Keratinocyte (primary cell): ENCODE results near the gene GKN1. TPM values are rescaled to one million over a fixed set of nuclear protein-coding genes. Genes with fewer than 3 reads are reported as not detected.

ENCODE experiments used
- DNase-seq: peaks from one replicate; pipeline ENCODE4 v3.0.0-alpha.2; 2011; ENCODE audit warnings: low read depth, missing footprints, low spot score
- FAIRE-seq: peaks from 2 replicates; lab custom pipeline; 2011; peaks lifted over from hg19 to GRCh38; lab: Jason Lieb, UNC
- H2AFZ ChIP-seq: 2 replicates; pipeline ENCODE4 v1.6.0; 2012; ENCODE audit warnings: low read length, control low read depth, inconsistent platforms; ENCODE audit not compliant: control insufficient read depth
- H3K27ac ChIP-seq: 2 replicates; pipeline ENCODE4 v1.5.1; 2011; ENCODE audit warnings: low read length; ENCODE audit not compliant: control insufficient read depth, insufficient read depth
- H3K27me3 ChIP-seq: 3 replicates; pipeline ENCODE4 v1.6.0; 2011; ENCODE audit warnings: low read length; ENCODE audit not compliant: control insufficient read depth, insufficient read depth; ENCODE audit errors: extremely low read depth
- H3K36me3 ChIP-seq, 2 experiments: 2 replicates in 1 of 2; 3 replicates in 1 of 2; pipeline ENCODE4 v1.5.1; 2011; ENCODE audit warnings: low read length in 2 of 2, mild to moderate bottlenecking in 1 of 2; ENCODE audit not compliant: control insufficient read depth in 2 of 2, insufficient read depth in 2 of 2; ENCODE audit errors: extremely low read depth in 1 of 2
- H3K4me1 ChIP-seq: 3 replicates; pipeline ENCODE4 v1.5.1; 2011; ENCODE audit warnings: low read length; ENCODE audit not compliant: control insufficient read depth, insufficient read depth; ENCODE audit errors: extremely low read depth
- H3K4me2 ChIP-seq: 3 replicates; pipeline ENCODE4 v1.6.0; 2011; ENCODE audit warnings: low read depth, low read length; ENCODE audit not compliant: control insufficient read depth, insufficient read depth; ENCODE audit errors: extremely low read depth
- H3K4me3 ChIP-seq, 3 experiments: fragments of 200-600 bp in 1 of 3; sonication (generic) in 1 of 3; 2 replicates in 2 of 3; 3 replicates in 1 of 3; pipeline ENCODE4 v1.5.1; 2011 to 2016; ENCODE audit warnings: low read length in 3 of 3, mild to moderate bottlenecking in 3 of 3, control low read depth in 2 of 3, inconsistent platforms in 1 of 3, low read depth in 1 of 3, mixed read lengths in 1 of 3, mixed run types in 1 of 3, moderate library complexity in 1 of 3; ENCODE audit not compliant: control insufficient read depth in 2 of 3, insufficient read depth in 2 of 3; ENCODE audit errors: extremely low read depth in 1 of 3
- H3K79me2 ChIP-seq: 2 replicates; pipeline ENCODE4 v1.6.0; 2012; ENCODE audit warnings: low read length; ENCODE audit not compliant: control insufficient read depth, insufficient read depth
- H3K9ac ChIP-seq: 3 replicates; pipeline ENCODE4 v1.6.0; 2011; ENCODE audit warnings: low read length; ENCODE audit not compliant: control insufficient read depth, insufficient read depth; ENCODE audit errors: extremely low read depth
- H3K9me1 ChIP-seq: 3 replicates; pipeline ENCODE4 v1.6.0; 2011; ENCODE audit warnings: low read length; ENCODE audit not compliant: control insufficient read depth, insufficient read depth; ENCODE audit errors: extremely low read depth
- H3K9me3 ChIP-seq: 2 replicates; pipeline ENCODE4 v1.5.1; 2012; ENCODE audit warnings: low read depth, low read length; ENCODE audit not compliant: control insufficient read depth
- H4K20me1 ChIP-seq: 3 replicates; pipeline ENCODE4 v1.6.0; 2011; ENCODE audit warnings: low read length; ENCODE audit not compliant: control insufficient read depth, insufficient read depth; ENCODE audit errors: extremely low read depth
- CTCF ChIP-seq, 3 experiments: IDR thresholded peaks in 1 of 3; conservative IDR thresholded peaks in 1 of 3; optimal IDR thresholded peaks in 1 of 3; 2 replicates in 2 of 3; 3 replicates in 1 of 3; pipeline versions ENCODE3 to v1.5.1; 2011; ENCODE audit warnings: low read length in 3 of 3, mild to moderate bottlenecking in 3 of 3, moderate library complexity in 2 of 3, control low read depth in 1 of 3, inconsistent platforms in 1 of 3; ENCODE audit not compliant: insufficient read depth in 2 of 3; ENCODE audit errors: extremely low read depth in 1 of 3
- EZH2 ChIP-seq: IDR thresholded peaks from one replicate; pipeline ENCODE4 v1.6.1; 2012; ENCODE audit warnings: inconsistent platforms, mild to moderate bottlenecking, low read length, moderate library complexity
- dilution Hi-C: fragments of 300-500 bp; cut with MboI; formaldehyde crosslinking; loops from one replicate; pipeline ENCODE4 v1.7.0; 2020; ENCODE audit warnings: low sequenced_read_pairs; ENCODE audit not compliant: extremely low pct_ligation_motif_present
- polyA plus RNA-seq, 5 experiments: library from polyadenylated mRNA; depleted of rRNA in 3 of 5; stranded (reverse) in 3 of 5; stranded (forward) in 1 of 5; unstranded in 1 of 5; fragments of >200 nt; gene quantifications; 1 replicate in 1 of 5; 2 replicates in 3 of 5; 3 replicates in 1 of 5; pipeline versions ENCODE4 v1.2.1 to v1.2.3, GENCODE V29; 2011 to 2012; ENCODE audit warnings: missing spikeins in 2 of 5, low read depth in 1 of 5, low replicate concordance in 1 of 5

Gene GKN1
- polyA plus RNA-seq, 1 donor (not counting 4 experiments of a cell fraction or from before 2014, with no cell fraction given): 0.49 TPM

- H2AFZ ChIP-seq: no peak overlapping the region
- no peaks in the 10 kb centered on the region for H3K9me1 ChIP-seq
- no peaks in the 10 kb centered on the region for H3K9me3 ChIP-seq
- no peak overlapping the region for H3K4me3 ChIP-seq
- H3K4me2 ChIP-seq: no peak overlapping the region
- H3K9ac ChIP-seq: no peak overlapping the region
- dilution Hi-C loops: no loop called here
- H3K36me3 ChIP-seq: no peaks in the 10 kb centered on the region
- FAIRE-seq: no peak
- no peak for DNase-seq
- no peaks in the 10 kb centered on the region for H3K27me3 ChIP-seq
- H3K4me1 ChIP-seq: peaks cover 7% of the 10 kb centered on the region
- no peaks in the 10 kb centered on the region for H3K79me2 ChIP-seq
- no peak overlapping the region for H3K27ac ChIP-seq
- no peak for TF ChIP-seq EZH2
- TF ChIP-seq CTCF (optimal IDR thresholded peaks at IDR 0.05 in 1 of 3, IDR thresholded peaks at IDR 0.05 in 1 of 3, conservative IDR thresholded peaks at IDR 0.05 in 1 of 3; ENCODE audit: extremely low read depth in 1 of 3, insufficient read depth in 2 of 3, low read length in 3 of 3): no peak
- H4K20me1 ChIP-seq: no peaks in the 10 kb centered on the region
Measured at GRCh38 chr2:68942827-68943226, 31.6 kb upstream of the GKN1 start.

GRCh38 chr2:68943581-68944568 is 30.6 kb upstream of the GKN1 start:
- TF ChIP-seq CTCF (optimal IDR thresholded peaks at IDR 0.05 in 1 of 3, IDR thresholded peaks at IDR 0.05 in 1 of 3, conservative IDR thresholded peaks at IDR 0.05 in 1 of 3; ENCODE audit: extremely low read depth in 1 of 3, insufficient read depth in 2 of 3, low read length in 3 of 3) (peak; percentile 72 to 80 (median 74)), EZH2 (no peak)
- dilution Hi-C loops: no loop called here
- no peak overlapping the region for H3K27ac ChIP-seq
- H3K4me2 ChIP-seq: no peak overlapping the region
- no peak for DNase-seq
- H3K36me3 ChIP-seq: no peaks in the 10 kb centered on the region
- peaks cover 3% of the 10 kb centered on the region for H3K4me1 ChIP-seq
- no peaks in the 10 kb centered on the region for H3K79me2 ChIP-seq
- H3K9me3 ChIP-seq: no peaks in the 10 kb centered on the region
- H3K4me3 ChIP-seq: no peak overlapping the region
- peak; percentile 95 for FAIRE-seq
- peak overlapping the region; percentile 73 for H2AFZ ChIP-seq
- H3K9me1 ChIP-seq: no peaks in the 10 kb centered on the region
- no peaks in the 10 kb centered on the region for H3K27me3 ChIP-seq
- H4K20me1 ChIP-seq: no peaks in the 10 kb centered on the region
- H3K9ac ChIP-seq: no peak overlapping the region
